A673 (cell line): ENCODE data around the gene CACNA2D2.

Experiments used
- CTCF ChIP-seq: fragments of 300-800, 200-600 bp; sonication (generic); conservative IDR thresholded peaks from 2 replicates; pipeline ENCODE4 v1.5.1; 2017; ENCODE audit warnings: low read depth, mild to moderate bottlenecking, antibody characterized with exemption, low read length, moderate library complexity, mixed read lengths
- EZH2 ChIP-seq: fragments of 200-600 bp; sonication (generic); IDR thresholded peaks from 2 replicates; pipeline ENCODE4 v1.6.1; 2017; ENCODE audit warnings: borderline replicate concordance, low read depth, mild to moderate bottlenecking, mixed read lengths, antibody characterized with exemption, low read length; ENCODE audit not compliant: poor library complexity, severe bottlenecking

GRCh38 chr3:50444782-50445181, 58.7 kb downstream of the CACNA2D2 start:
- TF ChIP-seq CTCF (no peak), EZH2 (no peak)
